ENCODE results near the gene NPRL2.

The NPRL2 gene

DNA sequence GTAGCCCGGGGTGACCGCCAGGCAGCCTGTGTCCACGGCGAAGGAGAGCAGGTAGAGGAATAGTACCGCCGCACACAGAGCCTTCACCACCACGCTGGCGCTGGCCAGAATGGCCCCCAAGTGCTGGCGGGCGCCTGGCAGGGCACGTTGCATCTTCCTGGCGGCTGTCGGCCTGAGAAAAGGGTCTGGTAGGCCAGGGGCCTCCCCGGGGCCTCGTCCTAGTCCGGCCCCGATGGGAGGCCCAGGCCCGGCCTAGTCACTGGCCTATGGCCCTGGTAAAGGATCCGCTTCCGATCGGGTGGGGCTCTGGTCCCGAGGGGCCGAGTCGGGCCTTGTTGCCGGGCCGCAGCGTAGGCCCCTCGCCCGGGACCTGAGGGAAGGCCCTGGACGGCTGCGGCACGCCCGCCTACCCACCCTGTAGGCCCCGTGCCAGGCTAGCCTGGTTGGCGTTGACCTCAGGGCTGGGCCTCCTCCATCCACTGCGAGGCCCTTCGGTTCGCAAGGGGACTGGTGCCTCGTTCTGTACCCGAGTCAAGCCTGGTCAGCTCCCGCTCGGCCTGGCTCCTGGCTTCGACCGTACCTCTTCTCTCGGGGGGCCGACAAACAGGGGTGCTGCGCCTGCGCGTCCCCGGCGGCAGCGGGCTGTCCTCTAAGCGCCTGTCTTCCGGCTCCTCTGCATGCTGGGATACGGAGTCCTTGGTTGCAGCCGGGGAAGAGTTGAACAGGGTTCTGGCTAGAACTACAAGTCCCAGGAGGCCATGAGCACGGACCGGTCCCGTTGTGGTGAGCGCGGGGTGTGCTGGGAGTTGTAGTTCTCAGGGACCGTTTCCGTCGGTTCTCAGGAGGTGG, 8.6 kb upstream of the NPRL2 start, which contains the start of gene TMEM115:
TSS of gene TMEM115 (minus strand) at position 611 of the 849 bp plus-strand sequence. CDS start at position 153, 458 bp downstream.
- H3K4me3 Mint-ChIP-seq = peak within 1 kb of the TSS; percentile 97 to 99
- peaks cover 62% of the 10 kb centered on the region for H3K4me1 Mint-ChIP-seq
- peak; percentile 91 to 96 for DNase-seq
- no peaks in the 10 kb centered on the region for H3K9me3 Mint-ChIP-seq
- ATAC-seq = peak; percentile 100
- H3K27ac Mint-ChIP-seq = peak within 1 kb of the TSS; percentile 98 to 99
- H3K27me3 Mint-ChIP-seq = no peaks in the 10 kb centered on the region

DNA sequence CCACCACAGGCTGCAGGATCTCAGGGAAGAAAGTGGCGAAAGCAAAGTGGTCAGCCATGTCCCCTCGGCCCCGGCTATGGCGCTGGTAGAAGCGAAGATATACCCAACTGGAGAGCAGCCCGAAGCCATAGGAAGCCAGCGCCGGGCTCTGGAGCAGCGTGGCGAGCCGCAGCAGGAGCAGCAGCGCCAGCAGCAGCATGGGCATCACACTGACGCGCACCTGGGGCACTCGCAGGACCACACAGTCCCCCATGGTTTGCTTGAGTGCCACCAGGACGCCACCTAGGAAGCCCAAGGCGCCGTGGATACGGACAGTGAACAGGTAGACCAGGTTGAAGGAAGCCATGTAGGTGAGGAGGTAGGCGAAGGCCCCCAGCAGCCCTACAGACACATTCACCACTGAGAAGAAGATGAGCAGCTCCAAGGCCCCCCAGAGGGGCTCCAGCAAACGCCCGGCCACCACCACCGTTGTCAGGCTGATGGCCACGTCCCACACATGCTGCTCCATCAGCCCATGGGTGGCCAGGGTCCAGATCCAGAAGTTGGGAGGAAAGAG, 7.9 kb upstream of the NPRL2 start:
- ATAC-seq = no peak
- peak overlapping the region; percentile 98 for H3K27ac Mint-ChIP-seq
- DNase-seq = no peak
- H3K27me3 Mint-ChIP-seq = no peaks in the 10 kb centered on the region
- peak overlapping the region; percentile 97 to 99 for H3K4me3 Mint-ChIP-seq
- H3K4me1 Mint-ChIP-seq = peaks cover 64% of the 10 kb centered on the region
- H3K9me3 Mint-ChIP-seq = no peaks in the 10 kb centered on the region

DNA sequence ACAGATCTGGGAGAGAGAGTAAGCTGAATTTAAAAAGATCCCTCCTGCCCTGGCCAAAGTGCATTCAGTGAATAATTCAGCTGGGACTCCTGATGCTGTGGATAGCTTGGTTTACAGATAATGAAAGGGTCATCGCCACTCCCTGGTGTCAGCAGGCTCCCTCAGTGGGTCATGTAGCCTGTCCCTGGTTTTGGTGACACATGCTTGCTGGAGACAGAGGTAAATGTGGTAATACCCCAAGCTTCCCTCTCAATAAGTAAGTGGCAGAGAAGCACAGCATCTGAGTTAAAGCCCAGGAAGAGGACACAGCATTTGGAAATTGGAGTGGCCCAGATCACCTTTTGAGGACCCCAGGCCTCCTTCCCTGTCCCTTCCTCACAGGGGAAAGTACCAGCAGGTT, 6.9 kb upstream of the NPRL2 start:
- DNase-seq (no peak), ATAC-seq (no peak)
- H3K9me3 Mint-ChIP-seq = no peaks in the 10 kb centered on the region
- H3K4me3 Mint-ChIP-seq = peak overlapping the region; percentile 97 to 99
- peak overlapping the region in 1 of 2 donors; percentile 19 for H3K27ac Mint-ChIP-seq
- no peaks in the 10 kb centered on the region for H3K27me3 Mint-ChIP-seq
- H3K4me1 Mint-ChIP-seq = peaks cover 71% of the 10 kb centered on the region

DNA sequence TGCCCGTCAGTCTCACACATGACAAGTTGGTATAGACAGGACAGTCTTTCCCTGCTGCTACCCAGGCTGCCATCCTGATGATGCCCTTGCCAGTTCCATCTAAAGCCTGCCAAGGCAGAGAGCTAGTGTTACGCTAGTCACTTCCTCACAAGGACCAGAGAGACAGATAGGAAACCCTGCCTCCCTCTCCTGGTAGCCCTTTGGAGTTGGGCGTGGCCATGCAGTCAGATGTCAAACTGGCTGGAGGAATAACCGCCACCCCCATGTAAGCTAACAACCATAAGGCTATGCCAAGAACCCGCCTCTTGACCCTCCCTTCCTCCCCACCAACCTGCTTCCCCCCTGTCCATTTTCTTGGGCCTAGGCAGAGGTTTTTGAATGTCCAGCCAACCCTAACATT, 6.0 kb upstream of the NPRL2 start:
- Mint-ChIP-seq H3K9me3 (no peaks in the 10 kb centered on the region), H3K4me3 (peak overlapping the region; percentile 97 to 99), H3K27ac (peak overlapping the region in 1 of 2 donors; percentile 25), H3K27me3 (no peaks in the 10 kb centered on the region), H3K4me1 (peaks cover 79% of the 10 kb centered on the region)
- no peak for DNase-seq
- no peak for ATAC-seq

DNA sequence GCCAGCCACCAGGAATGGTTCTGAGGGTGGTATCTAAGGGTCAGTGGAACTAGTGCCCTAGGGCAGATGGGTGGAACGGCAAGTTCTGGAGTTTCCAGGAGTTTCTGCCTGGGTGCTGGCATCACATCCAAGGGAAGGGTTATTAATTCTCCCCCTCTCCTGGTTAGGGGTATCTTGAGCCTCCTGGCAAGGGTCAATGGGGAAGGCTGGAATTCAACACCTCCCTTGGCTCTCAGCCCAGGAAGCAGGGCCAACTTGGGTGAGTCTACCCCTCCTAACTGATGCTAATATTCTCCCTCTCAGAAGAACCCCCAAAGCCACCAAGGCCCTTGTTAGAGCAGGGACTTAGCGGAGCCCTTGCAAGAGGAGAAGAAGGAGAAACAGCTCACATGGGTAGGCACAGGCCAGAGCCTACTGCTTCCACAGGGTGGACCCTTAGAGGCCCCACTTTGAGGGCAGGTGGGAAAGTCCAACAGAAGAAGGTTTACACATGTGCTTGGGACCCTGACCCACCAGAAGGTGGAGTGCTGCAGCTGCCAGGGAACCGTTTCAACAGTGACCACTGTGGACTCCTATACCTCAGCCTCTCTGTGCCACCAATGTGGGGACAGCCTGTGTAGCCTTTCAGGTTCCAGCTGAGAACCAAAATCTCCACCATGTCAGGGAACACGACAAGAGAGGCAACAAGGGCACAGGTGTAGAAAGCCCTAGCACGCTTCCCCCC, 5.4 kb upstream of the NPRL2 start:
- DNase-seq (no peak), ATAC-seq (no peak)
- peak overlapping the region in 1 of 2 donors; percentile 74 for H3K27ac Mint-ChIP-seq

DNA sequence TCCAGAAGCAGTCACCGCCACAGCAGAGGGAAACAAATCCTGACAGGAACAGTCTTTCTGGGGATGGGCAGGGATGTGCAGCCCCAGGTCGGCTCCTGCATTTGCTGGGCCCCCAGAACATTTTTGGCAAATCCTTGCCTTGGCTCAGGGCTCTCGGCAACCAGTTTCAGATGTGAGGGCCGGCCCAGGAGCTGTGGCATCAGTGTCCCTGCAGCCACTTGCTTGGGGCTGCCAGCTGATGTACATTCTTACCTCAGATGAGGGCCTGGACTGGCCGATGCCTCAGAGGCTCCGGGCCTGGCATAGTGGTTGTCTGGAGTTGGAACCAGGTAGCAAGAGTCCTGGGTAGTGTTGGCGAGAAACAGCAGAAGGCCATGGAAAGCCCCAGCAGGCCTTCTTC, 4.3 kb upstream of the NPRL2 start:
- DNase-seq = no peak
- peak overlapping the region in 1 of 2 donors; percentile 25 for H3K27ac Mint-ChIP-seq
- no peaks in the 10 kb centered on the region for H3K27me3 Mint-ChIP-seq
- no peaks in the 10 kb centered on the region for H3K9me3 Mint-ChIP-seq
- H3K4me1 Mint-ChIP-seq = peaks cover 89% of the 10 kb centered on the region
- H3K4me3 Mint-ChIP-seq = no peak overlapping the region
- no peak for ATAC-seq

More for the DNA sequence above, 5.4 kb upstream of the NPRL2 start:
- no peaks in the 10 kb centered on the region for H3K9me3 Mint-ChIP-seq
- peak overlapping the region; percentile 97 to 99 for H3K4me3 Mint-ChIP-seq
- peaks cover 84% of the 10 kb centered on the region for H3K4me1 Mint-ChIP-seq
- no peaks in the 10 kb centered on the region for H3K27me3 Mint-ChIP-seq

DNA sequence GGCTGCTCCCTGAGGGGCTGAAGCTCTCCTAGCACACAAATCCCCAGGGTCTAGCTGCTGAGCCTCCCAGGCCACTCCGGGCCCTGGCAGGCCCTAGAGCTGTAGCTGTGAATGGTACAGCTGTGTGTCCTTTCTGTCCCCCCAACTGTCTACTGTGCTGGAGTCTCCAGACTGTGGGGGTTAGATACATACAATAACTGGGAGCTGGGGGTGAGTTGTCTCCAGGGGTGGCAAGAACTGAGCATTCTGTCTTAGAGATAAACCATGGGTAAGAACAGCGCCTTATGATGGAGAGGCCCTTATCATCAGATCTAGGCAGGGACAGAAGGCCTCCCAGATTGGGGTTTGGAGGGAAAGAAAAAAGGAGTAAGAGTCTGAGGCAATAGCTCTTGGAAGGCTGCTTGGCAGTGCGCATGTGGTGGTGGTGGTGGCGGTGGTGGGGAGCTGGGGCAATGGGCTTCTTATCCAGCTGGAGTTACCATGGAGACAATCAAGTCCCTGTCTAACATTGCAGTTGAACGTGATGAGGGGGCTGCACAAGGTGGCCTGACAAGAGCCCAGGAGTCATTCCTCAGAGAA, 3.7 kb upstream of the NPRL2 start:
- Mint-ChIP-seq H3K9me3 (no peaks in the 10 kb centered on the region), H3K27me3 (no peaks in the 10 kb centered on the region), H3K27ac (peak overlapping the region in 1 of 2 donors; percentile 49), H3K4me3 (no peak overlapping the region), H3K4me1 (peaks cover 89% of the 10 kb centered on the region)
- no peak for ATAC-seq
- DNase-seq = no peak

DNA sequence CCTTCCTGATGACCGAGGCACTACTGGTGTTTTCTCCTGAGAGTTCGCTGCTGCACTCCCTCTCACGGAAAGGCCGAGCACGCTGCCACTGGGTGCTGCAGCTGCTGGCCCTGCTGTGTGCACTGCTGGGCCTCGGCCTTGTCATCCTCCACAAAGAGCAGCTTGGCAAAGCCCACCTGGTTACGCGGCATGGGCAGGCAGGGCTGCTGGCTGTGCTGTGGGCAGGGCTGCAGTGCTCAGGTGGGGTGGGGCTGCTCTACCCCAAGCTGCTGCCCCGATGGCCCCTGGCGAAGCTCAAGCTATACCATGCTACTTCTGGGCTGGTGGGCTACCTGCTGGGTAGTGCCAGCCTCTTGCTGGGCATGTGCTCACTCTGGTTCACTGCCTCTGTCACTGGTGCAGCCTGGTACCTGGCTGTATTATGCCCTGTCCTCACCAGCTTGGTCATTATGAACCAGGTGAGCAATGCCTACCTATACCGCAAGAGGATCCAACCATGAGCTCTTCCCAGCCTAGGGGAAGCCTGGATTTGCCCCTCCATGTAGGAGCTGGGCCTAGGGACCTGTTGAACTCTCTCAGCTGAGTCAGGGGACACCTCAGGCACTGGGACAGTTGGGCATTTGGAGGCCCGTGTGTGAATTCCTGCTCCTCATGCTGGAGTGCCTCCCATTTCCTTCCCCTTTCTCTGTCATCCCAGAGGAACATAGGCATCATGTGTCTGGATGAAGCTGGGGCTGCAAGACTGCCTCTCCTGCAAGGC, 2.9 kb upstream of the NPRL2 start:
- Mint-ChIP-seq H3K27me3 (no peaks in the 10 kb centered on the region), H3K27ac (no peak overlapping the region), H3K4me3 (no peak overlapping the region), H3K9me3 (no peaks in the 10 kb centered on the region), H3K4me1 (peaks cover 91% of the 10 kb centered on the region)
- DNase-seq = no peak
- no peak for ATAC-seq

DNA sequence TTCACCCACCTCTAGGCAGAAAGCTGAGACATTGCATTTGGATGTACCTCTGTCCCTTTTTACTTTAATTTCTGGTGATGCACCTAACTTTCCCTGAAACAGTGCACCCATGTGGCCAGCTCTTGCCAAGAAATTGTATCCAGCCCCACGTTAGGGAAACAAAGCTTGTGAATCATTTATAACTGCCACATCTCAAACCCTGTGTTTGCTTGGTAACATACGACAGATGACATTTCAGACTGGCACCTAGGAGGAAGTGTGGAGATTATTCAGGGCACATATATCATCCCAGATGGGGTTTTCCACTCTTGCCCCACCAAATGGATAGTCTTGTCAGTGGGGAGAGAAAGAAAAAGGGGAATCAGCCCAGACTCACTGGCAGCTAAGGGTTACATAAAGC, 2.2 kb upstream of the NPRL2 start:
- DNase-seq = no peak
- H3K4me3 Mint-ChIP-seq = no peak overlapping the region
- H3K4me1 Mint-ChIP-seq = peaks cover 91% of the 10 kb centered on the region

DNA sequence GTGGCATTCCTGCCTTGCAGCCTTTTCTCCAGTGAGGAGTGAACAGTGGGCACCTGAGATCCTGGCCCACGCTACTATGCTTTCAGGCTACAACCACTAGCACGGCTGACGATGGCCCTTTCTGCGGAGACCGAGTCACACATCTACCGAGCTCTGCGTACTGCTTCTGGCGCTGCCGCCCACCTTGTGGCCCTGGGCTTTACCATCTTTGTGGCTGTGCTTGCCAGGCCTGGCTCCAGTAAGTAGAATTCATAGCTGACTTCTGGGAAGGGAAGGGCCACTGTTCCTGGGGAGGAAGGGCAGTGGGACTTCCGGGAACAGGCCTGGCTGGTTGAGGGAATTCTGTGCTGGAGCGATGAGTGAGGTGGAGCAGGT, 735 bp upstream of the NPRL2 start:
- H3K4me3 Mint-ChIP-seq = peak overlapping the region; percentile 88 to 90
- H3K27me3 Mint-ChIP-seq = no peaks in the 10 kb centered on the region
- DNase-seq (no peak), ATAC-seq (no peak)
- H3K9me3 Mint-ChIP-seq = no peaks in the 10 kb centered on the region
- peaks cover 88% of the 10 kb centered on the region for H3K4me1 Mint-ChIP-seq
- peak overlapping the region; percentile 19 to 96 for H3K27ac Mint-ChIP-seq

More for the DNA sequence above, 2.2 kb upstream of the NPRL2 start:
- Mint-ChIP-seq H3K9me3 (no peaks in the 10 kb centered on the region), H3K27ac (no peak overlapping the region), H3K27me3 (no peaks in the 10 kb centered on the region)
- ATAC-seq = no peak

DNA sequence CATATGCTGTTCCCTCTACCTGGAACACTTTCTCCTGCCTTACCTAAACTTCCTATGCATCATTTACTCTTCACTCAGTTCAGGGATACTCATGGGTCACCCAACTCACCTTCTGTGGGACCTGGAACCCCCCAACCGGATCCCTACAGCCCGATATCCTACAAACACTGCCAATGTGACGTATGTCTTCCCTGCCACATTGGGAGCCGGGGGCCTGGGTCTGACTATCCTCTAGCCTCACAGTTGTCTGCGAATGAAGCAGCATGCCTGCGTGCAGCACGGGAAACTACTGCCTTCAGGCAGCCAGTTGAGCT, 405 bp downstream of the NPRL2 start:
- Mint-ChIP-seq H3K4me1 (peaks cover 88% of the 10 kb centered on the region), H3K27me3 (no peaks in the 10 kb centered on the region)
- no peak for ATAC-seq

DNA sequence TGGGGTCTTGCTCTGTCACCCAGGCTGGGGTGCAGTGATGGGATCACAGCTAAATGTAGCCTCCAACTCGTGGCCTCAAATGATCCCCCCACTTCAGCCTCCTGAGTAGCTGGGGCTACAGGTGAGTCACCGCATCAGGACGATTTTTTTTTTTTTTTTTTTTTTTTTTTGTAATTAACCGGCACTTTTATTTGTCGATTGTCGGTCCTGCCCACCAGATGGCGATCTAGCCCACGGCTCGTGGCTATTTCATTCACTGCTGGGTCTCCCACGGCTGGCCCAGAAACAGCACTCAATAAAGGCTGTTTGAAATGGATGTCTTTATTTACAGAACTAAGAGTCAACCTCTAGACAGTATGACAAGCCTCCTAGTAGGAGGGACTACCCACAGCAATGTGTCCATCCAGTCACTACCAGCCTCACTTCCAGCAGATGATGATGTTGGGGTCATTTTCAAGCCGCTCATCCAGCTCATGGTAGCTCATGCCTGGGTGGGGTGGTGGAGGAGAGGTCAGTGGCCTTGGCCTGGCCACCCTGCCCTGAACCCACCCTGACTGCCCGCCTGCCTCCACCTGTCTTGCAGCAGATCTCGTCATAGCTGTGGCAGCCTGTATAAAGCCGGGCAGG, 3.3 kb downstream of the NPRL2 start:
- Mint-ChIP-seq H3K4me3 (no peak overlapping the region), H3K4me1 (peaks cover 80% of the 10 kb centered on the region), H3K27me3 (no peaks in the 10 kb centered on the region), H3K9me3 (no peaks in the 10 kb centered on the region), H3K27ac (peak overlapping the region in 1 of 2 donors; percentile 39)
- DNase-seq = peak; percentile 73 to 81
- no peak for ATAC-seq

More for the DNA sequence above, 405 bp downstream of the NPRL2 start:
- no peaks in the 10 kb centered on the region for H3K9me3 Mint-ChIP-seq
- peak overlapping the region; percentile 85 to 97 for H3K27ac Mint-ChIP-seq
- H3K4me3 Mint-ChIP-seq = peak overlapping the region; percentile 88 to 90
- no peak for DNase-seq

DNA sequence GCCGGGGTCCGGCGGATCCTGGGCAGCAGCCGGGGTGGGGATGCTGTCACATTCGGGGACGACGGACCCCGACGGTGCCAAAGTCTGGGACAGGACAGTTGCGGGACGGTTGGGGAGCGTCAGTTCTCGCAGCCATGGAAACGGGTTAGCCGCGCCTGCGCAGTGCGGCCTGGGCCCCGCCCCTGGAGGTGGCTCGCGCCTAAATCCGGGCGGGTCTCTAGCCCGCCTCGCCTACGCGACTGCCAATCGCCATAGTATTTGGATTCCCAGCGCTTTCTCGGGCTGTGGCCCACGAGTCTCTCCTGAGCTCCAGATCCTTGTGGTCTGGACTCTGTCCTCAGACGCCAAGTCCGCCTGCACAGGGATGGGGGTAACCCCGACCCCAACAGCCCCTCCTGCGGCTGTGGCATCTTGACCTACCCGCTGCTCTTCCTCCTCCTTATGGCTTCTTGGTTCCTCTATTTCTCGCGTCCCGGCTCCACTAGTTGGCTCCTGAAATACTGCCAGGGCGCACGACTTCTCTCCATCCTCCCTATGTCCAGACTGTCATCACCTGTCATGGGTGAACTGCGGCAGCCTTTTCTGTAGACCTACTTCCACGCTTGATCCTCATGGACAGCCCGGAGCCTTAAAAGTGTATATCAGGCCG, 4.9 kb downstream of the NPRL2 start, which contains the start of gene ZMYND10:
TSS of gene ZMYND10 (minus strand) at position 147 of the 649 bp plus-strand sequence. CDS start 153 bp downstream, outside the sequence.
- Mint-ChIP-seq H3K9me3 (no peaks in the 10 kb centered on the region), H3K27ac (no peak within 1 kb of the TSS)
- peak; percentile 26 for ATAC-seq

DNA sequence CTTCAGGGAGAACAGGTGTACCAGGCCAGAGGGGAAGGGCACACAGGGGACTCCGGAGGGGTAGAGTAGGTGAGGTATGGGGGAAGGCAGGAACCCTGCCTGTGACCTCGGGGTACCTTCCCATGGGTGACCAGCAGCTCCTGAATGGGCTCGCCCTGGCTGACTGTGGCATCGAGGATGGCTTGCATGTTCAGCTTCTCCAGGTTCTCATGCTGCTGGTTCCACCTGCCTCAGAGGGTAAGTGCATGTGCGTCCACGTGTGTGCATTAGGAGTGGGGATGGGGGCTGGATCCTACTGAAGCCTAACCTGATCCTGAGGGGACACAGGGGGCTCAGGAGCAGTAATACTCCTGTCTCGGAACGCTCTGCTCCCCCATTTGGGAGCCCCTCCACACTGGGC, 5.6 kb downstream of the NPRL2 start:
- no peaks in the 10 kb centered on the region for H3K27me3 Mint-ChIP-seq
- H3K9me3 Mint-ChIP-seq = no peaks in the 10 kb centered on the region
- peaks cover 72% of the 10 kb centered on the region for H3K4me1 Mint-ChIP-seq
- no peak overlapping the region for H3K27ac Mint-ChIP-seq
- DNase-seq (no peak), ATAC-seq (no peak)
- H3K4me3 Mint-ChIP-seq = peak overlapping the region in 1 of 2 donors; percentile 80

More for the DNA sequence above, 4.9 kb downstream of the NPRL2 start, which contains the start of gene ZMYND10:
- peak within 1 kb of the TSS; percentile 80 to 81 for H3K4me3 Mint-ChIP-seq
- H3K4me1 Mint-ChIP-seq = peaks cover 78% of the 10 kb centered on the region
- peak; percentile 77 to 79 for DNase-seq
- no peaks in the 10 kb centered on the region for H3K27me3 Mint-ChIP-seq
